ENCODE measurements around the gene UGT2B28. TPM values are rescaled to one million over a fixed set of nuclear protein-coding genes. Genes with fewer than 3 reads are reported as not detected.

Gene UGT2B28
- not detected in 2 replicates for total RNA-seq

DNA sequence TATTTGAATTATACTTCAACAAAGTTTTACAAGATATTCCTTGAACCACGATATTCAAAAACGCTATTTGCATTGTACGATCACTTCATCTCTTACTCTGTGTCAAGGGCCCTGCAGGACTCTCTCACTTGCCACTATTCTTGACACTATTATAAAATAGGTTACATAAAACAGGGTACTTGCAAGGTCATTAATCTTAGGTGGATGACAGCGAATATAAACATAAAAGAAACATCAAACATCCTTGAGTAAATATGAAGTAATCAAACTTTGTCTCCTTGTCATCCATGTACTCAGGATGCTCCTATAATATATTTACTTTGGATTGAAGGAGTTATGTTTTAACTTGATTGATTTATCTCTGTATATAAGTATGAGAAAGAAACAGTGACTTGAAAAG lies at the start of gene UGT2B28:
Gene UGT2B28 (plus strand): TSS at position 395 of the 400 bp plus-strand sequence. CDS start 26 bp downstream, outside the sequence.

Other genes starting within 250 kb of the UGT2B28 start
- not detected in 2 replicates for gene UGT2B7, start 184.0 kb upstream of the UGT2B28 start, total RNA-seq
- gene UGT2B11, start 65.7 kb upstream of the UGT2B28 start, total RNA-seq, result not detected in 2 replicates
- gene UGT2B4, start 215.4 kb downstream of the UGT2B28 start, total RNA-seq, result not detected in 2 replicates